ENCODE data around the gene LDLRAD3.

DNA sequence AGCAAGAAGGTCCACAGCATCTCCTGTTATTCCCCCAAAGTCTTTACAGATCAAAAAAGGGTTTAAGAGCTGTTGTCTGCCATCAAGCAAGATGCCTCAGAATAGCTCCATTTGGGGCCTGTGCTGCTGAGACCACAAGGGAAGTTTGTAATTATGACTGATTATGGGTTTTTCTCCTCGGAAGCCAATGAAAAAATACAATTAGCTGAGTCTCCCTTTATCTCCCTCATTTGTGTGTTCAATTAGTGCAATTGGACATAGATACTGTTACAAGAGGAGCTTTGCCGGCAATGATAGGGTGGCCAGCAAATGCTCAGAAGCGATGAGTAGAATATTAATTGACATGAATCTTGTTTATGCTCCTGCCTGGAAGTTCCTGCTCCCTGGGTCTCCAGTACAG is 261.7 kb downstream of the LDLRAD3 start:
- TF ChIP-seq, protein P1, sequence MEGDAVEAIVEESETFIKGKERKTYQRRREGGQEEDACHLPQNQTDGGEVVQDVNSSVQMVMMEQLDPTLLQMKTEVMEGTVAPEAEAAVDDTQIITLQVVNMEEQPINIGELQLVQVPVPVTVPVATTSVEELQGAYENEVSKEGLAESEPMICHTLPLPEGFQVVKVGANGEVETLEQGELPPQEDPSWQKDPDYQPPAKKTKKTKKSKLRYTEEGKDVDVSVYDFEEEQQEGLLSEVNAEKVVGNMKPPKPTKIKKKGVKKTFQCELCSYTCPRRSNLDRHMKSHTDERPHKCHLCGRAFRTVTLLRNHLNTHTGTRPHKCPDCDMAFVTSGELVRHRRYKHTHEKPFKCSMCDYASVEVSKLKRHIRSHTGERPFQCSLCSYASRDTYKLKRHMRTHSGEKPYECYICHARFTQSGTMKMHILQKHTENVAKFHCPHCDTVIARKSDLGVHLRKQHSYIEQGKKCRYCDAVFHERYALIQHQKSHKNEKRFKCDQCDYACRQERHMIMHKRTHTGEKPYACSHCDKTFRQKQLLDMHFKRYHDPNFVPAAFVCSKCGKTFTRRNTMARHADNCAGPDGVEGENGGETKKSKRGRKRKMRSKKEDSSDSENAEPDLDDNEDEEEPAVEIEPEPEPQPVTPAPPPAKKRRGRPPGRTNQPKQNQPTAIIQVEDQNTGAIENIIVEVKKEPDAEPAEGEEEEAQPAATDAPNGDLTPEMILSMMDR (IDR thresholded peaks at IDR 0.05; ENCODE audit: low read depth, low read length, poor library complexity, severe bottlenecking) = no peak
- no peak for TF ChIP-seq EZH2phosphoT487 (IDR thresholded peaks at IDR 0.05; ENCODE audit: borderline replicate concordance, low read length)

Measured in DOHH2 (cell line).